Astrocyte of the cerebellum (primary cell): ENCODE measurements around the gene SMIM20.
"Not testable (repeated sequence)": the region's sequence is repeated elsewhere in the genome, so short reads cannot be mapped to it uniquely, and the experiment has no call there.

Source experiments
- DNase-seq: peaks from one replicate; pipeline ENCODE4 v3.0.0-alpha.2; 2011; ENCODE audit warnings: low read depth
- H3K4me3 ChIP-seq: 2 replicates; pipeline ENCODE4 v1.5.1; 2011; ENCODE audit warnings: mild to moderate bottlenecking, low read depth, low read length, moderate library complexity
- in situ Hi-C: cut with HindIII; loops from 2 replicates; pipeline ENCODE4 v1.10.0; 2017; ENCODE audit warnings: low sequenced_read_pairs
- TF ChIP-seq, protein P1 (sequence below): IDR thresholded peaks from 2 replicates; pipeline ENCODE4 v1.5.1; 2012; ENCODE audit warnings: low read length, low read depth, moderate library complexity, mild to moderate bottlenecking; ENCODE audit errors: missing control alignments

The SMIM20 gene

DNA sequence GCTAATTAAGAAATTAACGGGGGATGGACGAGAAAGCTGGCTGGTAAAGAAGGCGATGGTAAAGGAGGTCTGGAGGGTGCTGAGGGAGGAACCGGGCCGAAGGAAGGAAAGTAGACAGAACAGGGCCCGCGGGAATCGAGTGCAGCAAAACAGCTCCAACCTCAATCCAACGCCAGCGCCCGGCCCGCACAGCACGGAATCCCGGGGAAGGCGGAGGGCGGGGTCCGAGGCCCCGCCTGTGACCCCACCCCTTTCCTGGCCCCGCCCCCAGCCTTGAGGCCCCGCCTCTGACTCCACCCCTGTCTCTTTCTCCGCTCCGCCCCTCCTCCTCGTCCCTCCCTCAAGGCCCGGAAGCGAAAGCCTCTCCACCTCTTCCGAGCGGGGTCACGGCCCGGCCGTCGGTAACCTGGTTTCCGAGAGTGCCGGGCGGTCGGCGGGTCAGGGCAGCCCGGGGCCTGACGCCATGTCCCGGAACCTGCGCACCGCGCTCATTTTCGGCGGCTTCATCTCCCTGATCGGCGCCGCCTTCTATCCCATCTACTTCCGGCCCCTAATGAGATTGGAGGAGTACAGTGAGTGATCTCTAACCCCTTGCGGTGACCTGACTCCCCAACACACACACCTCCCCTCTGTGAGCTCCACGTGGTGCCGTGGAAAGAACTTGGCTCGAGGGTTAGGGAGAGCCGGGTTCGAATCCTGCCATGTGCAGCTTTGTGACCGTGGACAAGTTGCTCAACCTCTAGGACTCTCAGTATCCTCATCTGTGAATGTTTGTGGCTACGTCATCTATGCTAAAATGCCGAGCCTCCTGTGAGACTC lies at the start of gene SMIM20:
SMIM20 (plus strand) TSS at position 370 of the 819 bp plus-strand sequence; CDS start at position 464, 94 bp downstream.
- DNase-seq: peak; percentile 62
- TF ChIP-seq, protein P1, sequence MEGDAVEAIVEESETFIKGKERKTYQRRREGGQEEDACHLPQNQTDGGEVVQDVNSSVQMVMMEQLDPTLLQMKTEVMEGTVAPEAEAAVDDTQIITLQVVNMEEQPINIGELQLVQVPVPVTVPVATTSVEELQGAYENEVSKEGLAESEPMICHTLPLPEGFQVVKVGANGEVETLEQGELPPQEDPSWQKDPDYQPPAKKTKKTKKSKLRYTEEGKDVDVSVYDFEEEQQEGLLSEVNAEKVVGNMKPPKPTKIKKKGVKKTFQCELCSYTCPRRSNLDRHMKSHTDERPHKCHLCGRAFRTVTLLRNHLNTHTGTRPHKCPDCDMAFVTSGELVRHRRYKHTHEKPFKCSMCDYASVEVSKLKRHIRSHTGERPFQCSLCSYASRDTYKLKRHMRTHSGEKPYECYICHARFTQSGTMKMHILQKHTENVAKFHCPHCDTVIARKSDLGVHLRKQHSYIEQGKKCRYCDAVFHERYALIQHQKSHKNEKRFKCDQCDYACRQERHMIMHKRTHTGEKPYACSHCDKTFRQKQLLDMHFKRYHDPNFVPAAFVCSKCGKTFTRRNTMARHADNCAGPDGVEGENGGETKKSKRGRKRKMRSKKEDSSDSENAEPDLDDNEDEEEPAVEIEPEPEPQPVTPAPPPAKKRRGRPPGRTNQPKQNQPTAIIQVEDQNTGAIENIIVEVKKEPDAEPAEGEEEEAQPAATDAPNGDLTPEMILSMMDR: no peak
- in situ Hi-C loops: no loop called here
- peak within 1 kb of the TSS; percentile 62 for H3K4me3 ChIP-seq

GRCh38 chr4:25865586-25865985 lies 48.4 kb upstream of the SMIM20 start:
- in situ Hi-C loops: no loop called here
- no peak overlapping the region for H3K4me3 ChIP-seq
- TF ChIP-seq, protein P1: no peak
- no peak for DNase-seq

DNA sequence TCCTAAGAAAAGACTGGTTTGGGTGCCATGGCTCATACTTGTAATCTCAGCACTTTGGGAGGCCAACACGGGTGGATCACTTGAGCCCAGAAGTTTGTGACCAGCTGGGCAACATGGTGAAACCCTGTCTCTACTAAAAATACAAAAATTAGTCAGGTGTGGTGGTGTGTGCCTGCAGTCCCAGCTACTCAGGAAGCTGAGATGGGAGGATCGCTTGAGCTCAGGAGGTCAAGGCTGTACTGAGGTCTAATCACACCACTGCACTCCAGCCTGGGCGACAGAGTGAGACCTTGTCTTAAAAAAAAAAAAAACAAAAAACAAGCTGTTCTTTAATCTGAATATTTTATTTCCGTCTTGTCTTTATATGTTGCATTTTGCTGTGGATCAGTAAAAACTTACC lies 47.6 kb upstream of the SMIM20 start:
- H3K4me3 ChIP-seq, in situ Hi-C loops, DNase-seq: not testable (repeated sequence)

GRCh38 chr4:25867781-25868294 lies 46.2 kb upstream of the SMIM20 start:
- no peak for DNase-seq
- no peak overlapping the region for H3K4me3 ChIP-seq
- in situ Hi-C loops: no loop called here
- TF ChIP-seq, protein P1: no peak

DNA sequence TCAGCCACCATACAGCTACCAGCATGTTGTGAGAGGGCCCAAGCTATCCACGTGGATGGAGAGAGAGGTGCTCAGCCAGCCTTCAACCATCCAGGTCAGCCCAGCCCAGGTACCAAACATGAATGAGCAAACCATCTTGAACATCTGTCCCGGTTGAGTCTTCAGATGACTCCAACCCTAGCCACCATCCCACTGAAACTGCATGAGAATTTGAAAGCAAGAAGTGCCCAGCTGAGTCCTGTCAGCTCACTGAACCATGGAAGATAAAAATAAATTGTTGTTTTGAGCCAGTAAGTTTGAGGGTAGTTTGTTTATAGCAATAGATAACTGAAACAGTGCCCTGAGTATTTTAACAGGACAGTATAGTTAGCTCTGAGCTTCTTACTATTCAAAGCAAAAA lies 43.9 kb upstream of the SMIM20 start:
- DNase-seq: no peak
- in situ Hi-C loops: no loop called here
- TF ChIP-seq, protein P1: no peak
- H3K4me3 ChIP-seq: no peak overlapping the region

GRCh38 chr4:25872851-25873631 lies 41.0 kb upstream of the SMIM20 start:
- TF ChIP-seq, protein P1: no peak
- in situ Hi-C loops: no loop called here
- H3K4me3 ChIP-seq: no peak overlapping the region
- DNase-seq: no peak
